Right renal cortex interstitium (tissue), 3 donors: ENCODE results near the gene DMRT1. TPM values are rescaled to one million over a fixed set of nuclear protein-coding genes. Genes with fewer than 3 reads are reported as not detected.

ENCODE experiments used
- DNase-seq, 3 donors: peaks; one replicate each; pipeline ENCODE4 v3.0.0-alpha.2; 2013; ENCODE audit warnings: low read depth in 3 of 3, low spot score in 2 of 3
- polyA plus RNA-seq, 3 donors: library from polyadenylated mRNA; unstranded; fragments of 120-200 nt; gene quantifications; one replicate each; pipeline ENCODE4 v1.2.1, GENCODE V29; 2013; ENCODE audit not compliant: insufficient read length in 3 of 3

DMRT1 gene
- polyA plus RNA-seq, 3 donors = 0.08 TPM; not detected in 2

DNA sequence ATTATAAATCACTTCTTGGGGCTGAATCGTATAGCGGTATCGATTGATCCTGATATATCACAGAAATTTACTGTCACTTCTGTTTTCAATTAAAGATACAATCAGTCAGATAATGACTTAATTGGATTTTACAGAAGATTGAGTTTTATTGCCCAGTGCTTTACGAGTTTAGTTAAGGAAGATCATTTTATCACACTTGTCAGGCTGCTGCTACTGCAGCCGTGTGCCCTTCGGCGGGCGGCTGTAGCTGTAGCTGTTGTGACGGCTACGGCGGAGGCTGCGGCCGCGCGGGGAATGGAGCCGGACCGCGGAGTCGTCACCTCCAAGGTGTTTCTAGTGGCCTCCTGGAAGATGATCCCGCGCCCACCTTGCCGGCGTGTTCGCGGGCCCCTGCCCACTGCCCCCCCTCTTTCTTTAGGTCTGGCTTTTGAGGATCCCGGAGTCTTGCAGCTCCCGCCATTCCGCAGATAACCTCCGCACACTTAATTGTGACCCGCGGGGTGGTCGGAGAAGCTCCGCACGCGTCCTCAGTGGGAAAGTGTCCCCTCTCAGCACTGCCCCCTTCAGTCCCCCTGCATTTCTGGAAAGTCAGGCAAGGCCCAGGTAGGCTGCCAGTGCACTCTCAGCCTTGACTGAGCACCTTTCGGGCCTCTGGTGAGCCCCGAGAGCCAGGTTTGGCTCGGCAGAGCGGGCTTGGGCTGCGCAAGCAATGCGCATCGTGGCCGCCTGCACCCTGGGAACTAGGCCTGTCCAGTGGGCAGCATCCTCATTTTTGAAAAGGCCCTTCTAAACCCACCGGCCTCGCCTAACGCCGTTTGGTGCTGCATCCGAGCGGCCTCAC is 128.0 kb downstream of the DMRT1 start:
- DNase-seq = no peak

DNA sequence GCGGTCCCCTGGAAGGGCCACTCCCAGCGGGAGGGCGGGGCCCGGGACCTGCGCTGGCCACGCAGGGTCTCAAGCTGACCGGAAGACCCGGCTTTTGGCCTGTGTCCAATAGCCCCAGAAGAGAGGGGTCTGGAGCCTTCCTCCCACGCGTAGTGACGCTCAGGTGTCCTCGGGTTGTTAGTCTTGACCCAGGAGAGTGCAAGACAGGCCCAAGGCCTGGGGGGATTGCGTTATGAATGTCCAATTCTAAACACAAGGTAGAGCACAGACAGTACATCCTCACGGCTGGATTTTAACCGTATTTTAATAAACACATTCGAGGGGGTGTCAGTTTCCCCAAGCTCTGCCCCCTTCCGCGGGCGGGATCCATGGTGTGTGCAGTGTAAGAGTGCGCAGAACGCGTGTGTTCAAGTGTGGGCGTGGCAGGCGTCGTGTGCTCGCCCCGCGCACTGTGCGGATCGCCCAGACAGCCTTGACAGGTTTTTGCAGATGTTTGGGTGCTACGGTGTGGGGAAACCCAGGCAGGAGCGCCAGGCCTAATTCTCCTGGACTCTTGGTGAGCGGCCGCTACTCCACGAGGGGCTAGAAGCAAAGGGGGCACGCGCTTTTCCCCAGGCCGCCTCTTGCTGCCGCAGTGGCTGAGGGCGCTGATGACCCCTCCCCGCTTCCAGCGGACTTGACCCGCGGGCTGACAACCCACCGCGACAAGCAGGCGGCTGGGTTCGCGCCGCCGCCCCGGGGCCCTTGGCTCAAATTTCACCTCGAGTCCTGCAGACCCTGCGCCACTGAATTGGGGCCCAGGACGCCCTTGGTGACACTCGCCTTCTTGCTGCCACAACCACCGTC is 128.9 kb downstream of the DMRT1 start:
- no peak for DNase-seq

DNA sequence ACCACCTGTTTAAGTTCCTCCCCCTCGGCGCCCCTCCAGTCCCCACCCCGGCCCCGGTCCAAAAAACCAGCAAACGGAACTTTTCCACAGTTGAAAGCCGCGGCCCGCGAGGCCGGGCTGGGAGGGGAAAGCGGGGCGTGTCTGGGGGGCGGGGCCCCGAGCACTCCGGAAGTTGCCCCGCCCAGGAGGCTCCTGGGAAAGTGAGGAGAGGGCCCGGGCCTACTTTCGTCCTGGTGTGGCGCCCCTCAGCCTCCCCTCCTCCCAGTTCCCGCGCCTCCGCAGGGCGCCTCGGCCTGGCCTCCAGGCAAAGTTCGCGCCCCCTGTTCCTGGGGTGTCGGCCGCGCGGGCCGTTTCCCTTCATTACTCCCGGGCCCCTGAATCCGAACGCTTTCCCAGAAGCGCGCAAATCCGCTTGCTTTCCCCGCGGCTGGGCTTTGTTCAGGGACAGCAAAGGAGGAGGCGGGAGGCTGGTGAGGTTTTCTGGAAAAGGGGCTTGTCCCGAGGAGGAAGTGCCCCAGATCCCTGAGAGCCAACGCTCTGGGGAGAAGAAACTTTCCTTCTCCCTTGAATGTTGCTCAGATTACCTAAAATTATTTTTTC is 130.5 kb downstream of the DMRT1 start:
- DNase-seq = no peak

DNA sequence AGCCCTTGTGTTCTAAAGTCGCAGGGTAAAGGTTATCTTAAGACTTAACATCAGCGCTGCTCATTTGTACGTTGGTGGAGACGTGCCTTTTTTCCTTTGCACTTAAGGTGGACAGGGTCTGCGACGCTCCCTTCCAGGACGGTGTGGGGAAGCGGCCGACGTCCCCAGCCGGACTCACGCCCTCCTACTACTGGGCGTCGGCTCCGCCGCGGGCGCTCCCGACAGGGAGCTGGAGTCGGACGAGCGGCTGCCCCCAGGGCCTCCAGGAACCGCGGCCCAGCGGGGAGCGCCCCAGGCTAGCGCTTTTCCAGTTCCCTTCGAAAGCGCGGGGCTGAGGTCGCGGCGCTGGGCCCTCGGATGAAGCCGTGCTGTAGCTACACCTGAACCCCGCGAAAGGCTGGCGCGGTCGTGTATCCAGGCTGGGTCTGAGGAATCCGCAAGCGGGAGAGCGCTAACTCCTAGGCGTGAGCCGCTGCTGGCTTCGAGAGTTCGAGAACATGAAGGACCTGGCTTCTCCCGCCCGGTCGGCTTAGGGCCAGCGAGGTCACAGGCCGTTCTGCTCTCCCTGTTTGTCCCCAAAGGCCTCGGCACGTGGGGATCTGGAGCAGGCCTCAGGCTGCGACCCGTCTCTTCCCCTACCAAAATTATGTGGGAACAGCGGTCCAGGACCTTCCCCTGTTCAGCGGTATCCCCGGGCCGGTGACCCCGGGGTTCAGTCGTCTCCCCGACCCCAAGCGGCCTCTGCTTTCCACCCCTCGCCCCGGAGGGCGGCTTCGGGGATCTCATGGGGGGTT is 131.2 kb downstream of the DMRT1 start:
- DNase-seq = no peak

DNA sequence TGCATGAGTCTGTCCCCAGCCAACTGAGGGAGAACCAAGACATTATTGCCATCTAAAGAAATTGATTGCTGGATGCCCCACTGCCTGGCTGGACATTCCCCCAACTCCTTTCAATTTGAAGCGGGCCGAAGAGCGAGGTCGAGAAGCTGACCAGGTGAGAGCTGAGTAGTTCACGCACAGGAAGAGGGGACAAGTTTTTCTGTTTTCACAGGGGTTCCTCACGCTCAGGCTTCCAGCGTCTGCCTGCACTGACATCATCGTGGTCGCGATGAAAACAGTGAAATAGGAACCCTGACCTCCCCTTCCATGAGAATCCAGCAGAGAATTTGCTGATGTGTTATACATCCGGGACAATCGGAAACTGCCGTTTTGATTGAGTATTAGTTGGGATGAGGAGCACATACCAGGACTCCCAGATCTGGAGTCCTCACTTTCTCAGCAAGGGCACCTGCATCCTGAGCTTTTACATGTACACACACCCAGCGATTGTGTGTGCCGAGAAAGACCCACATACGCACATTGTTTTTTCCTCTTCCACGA is 131.9 kb downstream of the DMRT1 start:
- DNase-seq = no peak

DNA sequence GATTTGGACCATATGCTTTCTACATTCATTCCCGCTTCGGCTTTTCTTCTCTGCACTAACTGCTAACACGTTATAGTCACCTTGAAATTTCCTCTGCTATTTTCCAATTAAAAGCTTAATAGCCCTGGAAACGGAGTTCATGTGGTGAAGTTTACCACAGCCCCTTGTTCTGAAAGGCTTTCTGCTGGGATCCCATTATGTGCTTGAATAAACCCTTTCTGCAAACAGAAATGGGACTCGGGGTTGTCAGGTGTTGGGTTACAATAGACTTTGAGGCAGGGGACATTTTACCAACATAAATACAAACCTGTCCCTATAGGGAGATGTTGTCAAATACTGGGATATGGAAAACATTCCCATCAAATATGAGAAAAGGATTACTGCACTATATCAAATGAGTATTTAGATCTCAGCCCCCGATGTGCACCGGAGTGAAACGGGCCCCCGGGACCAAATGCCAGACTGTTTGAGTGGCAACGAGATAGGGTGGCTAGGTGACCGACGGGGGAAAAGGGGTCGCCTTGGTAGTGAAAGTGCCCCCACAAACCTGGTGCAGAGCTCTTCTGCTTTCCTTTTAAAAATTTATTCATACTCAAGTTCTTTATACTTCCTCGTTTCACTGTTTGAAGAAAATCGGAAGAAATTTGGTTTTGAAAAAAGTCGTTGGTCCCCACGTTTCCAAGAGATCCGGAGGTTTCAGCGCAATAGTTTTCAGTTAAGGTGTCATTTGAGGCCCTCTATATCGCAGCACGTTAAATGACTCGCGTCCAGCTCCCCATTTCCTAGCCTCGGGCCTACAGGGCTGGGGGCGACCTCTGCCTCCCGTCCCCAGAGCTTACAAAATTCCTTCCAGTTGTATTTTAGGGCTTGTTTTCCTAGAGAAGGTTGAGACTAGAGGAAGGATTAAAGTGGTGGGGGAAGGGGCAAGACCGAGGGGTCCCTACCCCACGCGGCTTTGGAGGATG is 132.8 kb downstream of the DMRT1 start:
- DNase-seq = no peak

DNA sequence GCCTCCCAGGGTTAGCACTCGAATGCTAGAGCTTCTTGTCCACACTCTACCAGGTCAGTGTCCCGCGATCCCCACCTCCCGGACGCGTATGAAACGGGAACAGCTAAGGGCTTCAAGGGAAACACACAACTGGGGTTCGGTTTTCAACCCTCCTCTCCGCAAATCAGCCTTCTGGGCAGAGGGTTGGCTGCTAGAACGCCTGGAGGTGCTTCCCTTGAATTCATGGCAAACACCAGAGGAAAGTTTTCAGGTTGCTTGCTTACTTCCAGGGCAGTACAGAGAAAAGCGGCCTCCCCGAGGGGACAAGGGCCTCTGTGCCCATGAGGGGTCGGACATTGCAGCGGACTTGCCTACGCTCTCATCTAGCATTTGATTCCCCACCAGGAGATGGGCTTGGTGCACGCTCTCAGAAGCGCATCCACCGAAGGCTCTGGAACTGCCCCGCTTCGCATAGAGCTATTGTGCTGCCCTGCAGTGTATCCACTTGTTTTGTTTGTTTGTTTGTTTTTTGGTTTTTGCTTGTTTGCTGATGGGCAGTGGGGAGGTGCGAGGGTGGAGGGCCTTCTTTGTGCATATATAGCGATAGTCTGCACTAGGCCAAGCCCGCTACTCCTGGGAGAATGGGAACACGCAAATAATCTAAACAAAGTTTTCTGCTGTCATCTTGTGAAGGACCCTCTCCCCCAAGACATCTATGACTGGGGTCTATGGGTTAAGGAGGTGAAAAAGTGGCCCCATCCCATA is 133.7 kb downstream of the DMRT1 start:
- DNase-seq = no peak

DNA sequence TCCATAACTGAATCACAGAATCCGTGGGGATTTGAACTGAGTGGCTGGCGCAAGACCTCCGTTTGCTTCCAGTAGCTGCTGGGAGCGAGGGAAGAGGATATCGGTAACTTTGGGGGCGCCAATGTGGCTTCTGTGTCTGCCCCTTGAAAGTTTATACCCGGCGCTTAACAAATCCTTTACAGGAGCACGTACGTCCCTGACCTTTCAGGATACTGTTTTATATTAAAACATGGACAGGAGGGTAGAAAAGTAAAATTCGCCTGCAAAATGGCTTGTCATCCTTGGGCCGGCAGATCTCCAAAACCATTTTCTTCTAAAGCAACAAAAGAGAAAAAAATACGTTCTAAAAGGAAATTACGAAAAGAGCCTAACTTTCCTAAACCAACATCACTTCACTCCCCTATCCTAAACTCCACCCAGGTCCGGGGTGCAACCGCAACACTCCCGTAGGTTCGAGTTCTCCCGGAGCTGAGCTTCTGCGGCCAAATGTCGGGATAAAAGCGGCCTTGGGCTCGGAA is 134.3 kb downstream of the DMRT1 start:
- DNase-seq = no peak

DNA sequence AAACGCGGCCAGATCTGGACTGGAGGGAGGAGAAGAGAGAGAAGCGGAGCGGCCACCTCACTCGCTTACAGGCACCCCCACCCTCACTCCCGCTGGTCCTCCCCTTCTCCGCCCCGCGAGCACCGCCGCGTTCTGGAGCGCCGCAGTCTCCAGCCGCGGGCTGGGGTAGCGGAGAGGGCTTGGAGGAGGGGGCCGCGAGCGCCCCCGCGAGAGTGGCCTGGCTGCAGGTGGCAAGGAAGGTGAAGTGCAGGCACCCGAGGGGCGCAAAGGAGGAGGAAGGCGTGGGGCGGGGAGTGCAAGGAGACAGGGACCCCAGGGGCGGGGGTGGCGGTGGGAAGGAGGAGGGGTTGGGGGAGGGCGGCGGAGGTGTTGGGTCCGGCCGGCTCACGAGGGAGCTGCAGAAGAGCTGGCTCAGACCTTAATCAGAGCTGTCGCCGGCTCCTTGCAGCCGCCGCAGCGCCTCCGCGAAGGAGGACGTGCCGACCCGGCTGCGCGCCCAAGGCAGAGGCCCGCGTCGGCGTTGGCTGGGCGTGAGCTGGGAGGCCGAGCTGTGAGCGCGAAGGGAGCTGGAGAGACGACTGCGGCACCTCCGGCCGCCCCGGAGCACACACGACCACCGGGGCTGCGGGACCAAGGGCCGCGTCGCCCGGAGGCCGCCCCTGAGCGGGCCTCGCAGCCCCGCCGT is 134.9 kb downstream of the DMRT1 start, which contains the start of gene DMRT3:
Gene DMRT3 (plus strand): TSS at position 398 of the 685 bp plus-strand sequence. CDS start 347 bp downstream, outside the sequence.
- DNase-seq = no peak

DNA sequence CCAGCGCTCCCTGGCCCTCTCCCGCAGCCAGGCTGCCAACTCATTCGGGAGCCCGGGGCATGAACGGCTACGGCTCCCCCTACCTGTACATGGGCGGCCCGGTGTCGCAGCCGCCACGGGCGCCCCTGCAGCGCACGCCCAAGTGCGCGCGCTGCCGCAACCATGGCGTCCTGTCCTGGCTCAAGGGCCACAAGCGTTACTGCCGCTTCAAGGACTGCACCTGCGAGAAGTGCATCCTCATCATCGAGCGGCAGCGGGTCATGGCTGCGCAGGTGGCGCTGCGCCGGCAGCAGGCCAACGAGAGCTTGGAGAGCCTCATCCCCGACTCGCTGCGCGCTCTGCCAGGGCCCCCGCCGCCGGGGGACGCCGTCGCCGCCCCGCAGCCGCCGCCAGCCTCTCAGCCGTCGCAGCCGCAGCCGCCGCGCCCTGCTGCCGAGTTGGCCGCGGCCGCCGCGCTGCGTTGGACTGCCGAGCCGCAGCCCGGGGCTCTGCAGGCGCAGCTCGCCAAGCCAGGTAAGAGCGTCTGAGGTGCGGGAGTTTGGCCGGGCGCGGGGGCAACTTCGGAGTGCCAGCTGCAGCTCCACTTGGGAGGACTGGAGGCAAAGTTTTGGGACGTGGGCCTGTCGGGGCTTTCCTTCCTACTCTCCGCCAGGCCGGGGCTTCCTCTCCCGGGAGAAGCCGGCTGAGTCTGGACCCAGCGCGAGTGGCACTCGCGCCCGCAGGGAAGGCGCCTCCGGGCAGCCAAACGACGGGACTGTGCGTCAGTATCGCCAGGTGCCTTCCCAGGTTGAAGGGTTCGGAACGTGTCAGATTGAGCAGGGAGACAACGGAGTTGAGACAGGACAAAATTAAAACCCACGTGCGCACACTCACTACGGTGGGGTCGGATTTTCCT is 135.7 kb downstream of the DMRT1 start:
- DNase-seq = no peak

DNA sequence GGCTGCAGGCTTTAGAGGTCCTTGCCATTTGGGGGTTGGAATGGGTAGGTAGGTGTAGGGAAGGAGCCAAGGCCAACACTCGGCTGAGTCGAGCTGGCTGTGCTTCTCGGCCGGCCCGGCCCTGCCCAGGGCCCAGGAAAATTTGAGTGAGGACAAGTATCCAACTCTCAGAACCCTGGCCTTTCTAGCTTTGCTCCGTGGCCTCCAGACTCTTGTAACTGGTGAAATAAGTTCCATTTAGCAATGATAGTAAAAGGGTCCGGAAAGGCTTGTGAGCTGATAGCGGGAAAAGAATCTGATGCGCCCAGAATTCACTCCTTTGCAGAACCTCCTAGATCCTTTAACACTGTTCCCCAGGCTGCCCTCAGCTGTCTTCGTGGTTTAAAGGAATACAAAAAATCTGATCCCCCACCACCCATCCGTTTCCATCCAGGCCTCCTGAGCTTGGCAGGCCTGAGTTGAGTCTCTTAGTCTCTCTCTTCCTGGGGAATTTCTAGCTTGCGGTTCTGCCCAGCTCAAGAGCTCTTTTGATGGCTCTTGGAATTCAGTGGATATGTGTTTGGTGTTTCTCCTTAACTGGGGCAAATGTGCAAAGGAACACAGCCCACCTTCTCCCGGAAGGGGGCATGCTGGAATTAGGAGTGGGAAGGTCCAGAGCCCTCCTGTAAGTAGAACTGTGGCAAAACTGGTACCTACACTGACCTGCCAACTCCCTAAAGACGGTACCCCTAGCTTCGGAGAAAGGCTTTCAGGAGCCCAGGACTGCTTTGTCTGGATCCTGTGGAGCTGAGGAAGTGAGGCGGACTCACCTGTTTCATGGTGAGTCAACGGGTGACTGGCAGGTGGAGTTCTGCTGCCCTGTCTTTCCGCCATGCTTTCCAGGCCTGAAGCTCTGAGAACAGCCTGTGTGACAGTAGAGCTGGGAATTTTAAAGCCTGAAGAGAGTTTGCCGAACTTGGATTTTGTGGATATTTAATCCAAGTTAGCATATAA is 136.6 kb downstream of the DMRT1 start:
- no peak for DNase-seq

DNA sequence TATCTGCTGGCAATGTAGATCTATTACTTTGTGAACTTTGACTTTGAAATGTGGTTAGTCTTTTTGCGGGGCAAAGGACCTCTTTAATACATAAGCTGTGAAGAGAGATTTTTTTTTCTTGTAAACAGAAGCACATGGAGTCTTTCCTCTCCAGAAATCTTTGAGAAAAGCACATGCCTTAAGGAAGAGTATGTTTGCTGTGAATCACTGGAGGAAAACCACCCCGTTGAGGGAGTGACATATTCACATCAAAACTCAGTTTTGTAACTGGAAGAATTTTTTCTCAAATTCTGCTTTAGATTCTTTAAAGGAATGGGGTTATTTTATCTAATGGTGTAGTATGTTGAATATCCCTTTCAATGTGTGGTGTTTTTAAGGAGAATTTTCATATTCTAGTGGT is 138.5 kb downstream of the DMRT1 start:
- DNase-seq = no peak

DNA sequence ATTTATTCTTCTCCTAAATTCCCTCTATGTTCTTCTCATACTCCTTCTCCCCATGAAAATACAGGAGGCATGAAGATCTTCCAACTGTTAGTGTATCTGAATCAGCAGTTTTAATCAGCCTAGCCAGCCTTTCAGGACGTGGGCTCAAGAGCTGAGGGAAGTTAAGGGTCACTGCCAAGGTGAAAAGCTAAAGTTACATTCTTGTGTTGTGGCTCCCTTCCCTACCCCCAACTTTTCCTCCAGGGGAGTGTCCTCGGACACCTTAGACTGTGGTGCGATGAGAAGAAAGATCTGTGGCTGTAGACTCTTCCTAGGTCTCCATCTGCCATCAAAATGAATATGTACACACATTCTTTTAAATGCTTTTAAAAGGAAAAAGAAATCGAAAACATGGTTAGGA is 139.1 kb downstream of the DMRT1 start:
- no peak for DNase-seq

DNA sequence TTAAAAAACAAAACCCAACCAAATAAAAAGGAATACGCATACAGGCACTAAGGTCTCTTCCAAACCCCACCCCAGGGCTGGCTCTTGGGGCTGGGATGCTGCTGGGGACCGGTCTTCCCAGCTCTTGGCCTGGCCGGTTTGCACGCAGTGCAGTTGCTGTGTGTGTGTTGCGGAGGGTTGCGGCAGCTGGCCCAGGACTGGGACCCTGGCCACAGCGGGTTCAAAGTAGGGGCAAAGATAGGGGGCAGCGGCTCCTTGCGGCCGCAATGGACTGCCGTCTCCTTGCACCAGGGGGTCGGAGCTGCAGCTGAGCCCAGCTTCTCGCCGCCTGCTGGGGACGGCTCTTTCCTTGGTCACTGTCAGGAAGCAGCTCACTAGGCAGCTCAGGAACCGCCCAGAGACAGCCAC is 140.0 kb downstream of the DMRT1 start:
- no peak for DNase-seq
